Measurements from ENCODE around the gene TRAPPC2L.

The TRAPPC2L gene, protein sequence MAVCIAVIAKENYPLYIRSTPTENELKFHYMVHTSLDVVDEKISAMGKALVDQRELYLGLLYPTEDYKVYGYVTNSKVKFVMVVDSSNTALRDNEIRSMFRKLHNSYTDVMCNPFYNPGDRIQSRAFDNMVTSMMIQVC

GRCh38 chr16:88856828-88857727, at the start of gene TRAPPC2L, which contains the start of gene GALNS:
TSS of gene TRAPPC2L (plus strand) at chr16:88857127. CDS start at chr16:88857151, 24 bp downstream.
TSS of gene GALNS (minus strand) at chr16:88856947. CDS start at chr16:88856877, 70 bp downstream.
- peak; percentile 100 for DNase-seq (ENCODE audit: low read depth in 2 of 2)

- DNase-seq (ENCODE audit: low read depth in 2 of 2) = no peak
These were observed 49.7 kb upstream of the TRAPPC2L start for GRCh38 chr16:88807142-88807625.

DNA sequence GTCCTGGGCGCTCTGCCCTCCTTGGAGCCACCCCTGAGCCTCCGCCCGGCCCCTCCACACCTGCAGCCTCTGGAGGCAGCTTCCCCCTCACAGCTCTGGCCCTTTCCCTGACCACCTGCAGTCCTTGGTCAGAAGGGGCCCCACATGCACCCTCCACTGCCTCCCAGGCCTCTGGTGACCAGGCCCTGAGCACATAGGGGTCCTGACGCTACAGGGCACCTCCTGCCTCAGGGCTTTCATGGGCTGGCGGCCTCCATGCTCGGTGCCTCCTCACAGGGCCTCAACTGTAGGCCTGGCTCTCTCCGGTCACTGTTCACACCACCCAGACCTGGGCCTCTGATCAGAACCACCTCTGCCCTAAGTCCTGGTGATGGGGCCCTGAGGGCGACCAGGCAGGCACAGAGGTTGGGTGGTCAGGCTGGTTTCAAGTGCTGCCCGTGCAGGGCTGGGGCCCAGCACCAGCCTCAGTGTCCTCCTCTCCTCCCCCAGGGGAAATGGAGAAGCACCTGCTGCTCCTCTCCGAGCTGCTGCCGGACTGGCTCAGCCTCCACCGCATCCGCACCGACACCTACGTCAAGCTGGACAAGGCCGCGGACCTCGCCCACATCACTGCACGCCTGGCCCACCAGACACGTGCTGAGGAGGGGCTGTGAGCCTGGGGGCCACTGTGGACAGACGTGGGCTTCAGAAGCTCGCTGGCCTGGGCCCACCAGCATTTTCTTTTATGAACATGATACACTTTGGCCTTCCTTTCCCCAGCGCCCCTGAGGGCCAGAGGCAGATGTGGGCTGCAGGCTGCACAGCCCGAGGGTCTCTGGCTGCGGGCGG, 49.1 kb upstream of the TRAPPC2L start:
- no peak for DNase-seq (ENCODE audit: low read depth in 2 of 2)

GRCh38 chr16:88809068-88809675, 47.8 kb upstream of the TRAPPC2L start:
- DNase-seq (ENCODE audit: low read depth in 2 of 2) = no peak

- DNase-seq (ENCODE audit: low read depth in 2 of 2) = no peak
These were observed 47.2 kb upstream of the TRAPPC2L start for GRCh38 chr16:88809676-88810165.

DNA sequence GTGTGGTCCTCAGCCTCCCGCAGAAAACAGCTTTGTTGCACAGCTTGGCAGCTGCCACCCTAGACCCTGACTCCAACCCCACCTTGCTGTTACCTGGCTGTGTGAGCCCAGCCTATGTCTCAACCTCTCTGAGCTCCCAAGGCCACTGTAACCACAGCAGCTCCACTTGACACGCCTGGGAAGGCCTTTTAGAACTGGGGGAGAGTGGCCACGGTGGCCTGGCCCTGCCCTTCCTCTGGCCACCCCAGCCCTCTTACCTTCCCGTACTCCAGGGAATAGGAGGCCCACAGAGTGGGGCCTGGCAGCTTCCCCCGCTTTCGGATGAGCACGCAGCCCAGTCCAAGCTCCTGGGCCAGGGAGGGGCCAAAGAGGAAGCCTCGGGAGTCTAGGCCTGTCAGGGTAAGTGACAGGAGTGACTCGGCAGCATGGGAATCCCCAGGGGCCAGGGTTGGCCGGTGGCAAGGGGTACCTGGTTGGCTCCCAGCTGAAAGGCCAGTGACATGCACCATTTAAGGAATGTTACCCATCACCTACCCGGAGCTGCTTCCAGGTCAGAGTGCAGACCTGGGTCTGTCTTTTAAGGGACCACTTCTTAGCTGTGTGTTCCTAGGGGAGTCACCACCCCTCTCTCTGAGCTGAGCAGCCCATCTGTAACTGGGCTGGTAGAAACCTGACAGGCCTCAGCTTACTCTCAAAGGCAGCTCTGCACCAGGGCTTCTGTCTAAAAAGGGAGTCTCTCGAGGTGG, 46.6 kb upstream of the TRAPPC2L start:
- no peak for DNase-seq (ENCODE audit: low read depth in 2 of 2)

GRCh38 chr16:88810912-88811768, 45.8 kb upstream of the TRAPPC2L start:
- peak in 1 of 2 donors; percentile 63 for DNase-seq (ENCODE audit: low read depth in 2 of 2)

GRCh38 chr16:88811769-88812512, 45.0 kb upstream of the TRAPPC2L start, which contains the start of gene APRT:
TSS of gene APRT (minus strand) at chr16:88811928. CDS start at chr16:88811899, 29 bp downstream.
- DNase-seq (ENCODE audit: low read depth in 2 of 2) = peak; percentile 96 to 98

GRCh38 chr16:88812513-88813268, 44.2 kb upstream of the TRAPPC2L start:
- DNase-seq (ENCODE audit: low read depth in 2 of 2) = no peak

GRCh38 chr16:88813269-88814143, 43.4 kb upstream of the TRAPPC2L start:
- no peak for DNase-seq (ENCODE audit: low read depth in 2 of 2)

DNA sequence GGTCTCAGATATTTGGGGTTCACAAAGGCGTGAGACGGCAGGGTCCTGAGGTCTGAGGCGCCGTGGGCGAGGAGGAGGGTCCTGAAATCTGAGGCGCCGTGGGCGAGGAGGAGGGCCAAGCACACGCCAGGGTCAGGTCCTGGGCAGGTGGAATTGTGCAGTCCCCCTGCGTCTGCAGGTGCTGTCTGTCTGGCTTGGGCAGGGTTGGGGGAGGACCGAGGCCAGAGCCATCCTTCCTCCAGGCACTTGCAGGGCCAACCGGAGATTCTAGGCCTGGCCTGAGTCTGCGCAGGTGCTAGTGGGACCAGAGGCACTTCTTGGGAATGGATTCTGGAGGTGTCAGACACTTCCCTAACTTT, 42.8 kb upstream of the TRAPPC2L start:
- no peak for DNase-seq (ENCODE audit: low read depth in 2 of 2)

- DNase-seq (ENCODE audit: low read depth in 2 of 2) = no peak
These were observed 41.7 kb upstream of the TRAPPC2L start for GRCh38 chr16:88815227-88815626.

GRCh38 chr16:88815901-88816589, 40.9 kb upstream of the TRAPPC2L start:
- DNase-seq (ENCODE audit: low read depth in 2 of 2) = peak in 1 of 2 donors; percentile 50

DNA sequence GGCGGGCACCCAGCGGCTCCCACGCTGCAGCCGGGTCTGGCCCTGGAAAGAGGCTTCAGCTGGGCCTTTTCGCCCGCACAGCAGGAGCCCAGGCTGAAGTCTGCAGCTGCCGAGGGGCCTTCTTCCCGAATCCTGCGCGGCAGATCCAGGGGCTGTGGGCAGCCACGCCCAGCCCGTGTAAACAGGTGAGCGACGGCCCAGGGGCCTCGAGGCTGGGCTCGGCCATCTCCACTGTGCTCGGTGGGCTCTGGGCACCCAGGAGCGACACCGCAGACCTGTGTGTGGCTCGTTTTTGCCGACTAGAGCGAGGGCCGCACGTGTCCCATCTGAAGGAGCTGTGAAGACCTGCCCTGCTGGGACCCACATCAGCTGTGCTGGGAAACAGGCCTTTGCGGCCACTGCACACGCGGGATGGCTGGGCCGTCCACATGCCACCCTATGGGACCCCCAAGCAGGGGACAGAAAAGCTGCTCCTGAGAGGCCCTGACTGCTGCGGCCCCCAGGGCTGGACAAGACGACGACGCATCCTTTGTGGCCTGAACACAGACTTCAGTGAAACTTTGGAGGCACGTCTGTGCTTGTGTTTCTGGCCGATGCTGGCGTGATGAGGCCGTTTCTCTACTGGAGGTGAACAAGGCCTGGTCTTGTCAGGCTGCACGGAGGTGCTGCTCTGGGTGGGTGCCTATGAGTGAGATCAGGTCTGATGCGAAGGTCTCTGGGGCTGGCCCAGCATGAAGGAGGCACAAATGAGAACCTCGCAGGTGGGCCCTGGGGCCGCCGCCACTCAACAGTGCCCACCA, 40.0 kb upstream of the TRAPPC2L start:
- DNase-seq (ENCODE audit: low read depth in 2 of 2) = no peak

DNA sequence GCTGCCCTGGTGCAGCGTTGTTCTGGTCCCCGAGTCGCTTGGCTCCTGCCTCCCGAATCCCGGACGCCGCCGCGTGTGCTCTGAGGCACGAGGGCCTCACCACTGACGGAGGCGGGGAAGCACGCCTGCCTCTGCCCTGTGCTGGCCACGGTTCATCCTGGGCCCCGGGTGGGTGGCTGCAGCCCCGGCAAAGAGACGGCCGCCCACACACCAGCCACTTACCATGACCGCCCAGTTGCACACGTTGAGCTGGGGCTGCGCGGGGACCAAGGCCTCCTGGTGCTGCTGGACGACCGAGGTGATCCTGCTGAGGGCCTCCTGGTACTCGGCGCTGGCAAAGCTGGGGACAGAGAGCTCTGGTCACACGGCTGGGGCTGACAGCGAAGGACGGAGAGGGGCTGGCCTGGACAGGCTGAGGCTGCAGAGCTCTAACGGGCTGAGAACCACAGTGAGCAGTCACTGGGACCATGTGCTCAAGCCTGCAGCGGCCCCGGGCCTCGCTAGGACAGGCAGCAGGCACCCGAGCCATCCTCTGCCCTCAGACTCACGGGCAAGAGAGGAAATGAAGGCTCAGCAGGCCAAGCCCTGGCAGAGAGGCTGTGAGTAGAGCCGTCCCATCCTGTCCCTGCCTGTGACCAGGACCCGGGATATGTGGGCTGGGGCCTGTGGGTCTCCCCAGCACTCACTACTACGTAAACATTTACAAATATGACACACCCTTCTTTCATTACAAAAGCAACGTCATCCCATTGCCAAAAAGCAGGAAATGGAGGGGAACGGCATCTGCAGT, 38.9 kb upstream of the TRAPPC2L start:
- DNase-seq (ENCODE audit: low read depth in 2 of 2) = no peak
